HepG2 (cell line): ENCODE measurements around the gene ASPM. TPM values are rescaled to one million over a fixed set of nuclear protein-coding genes. Genes with fewer than 3 reads are reported as not detected.

Source experiments
- FOXP4 ChIP-seq: sonication (generic); formaldehyde crosslinking; IDR thresholded peaks from 2 replicates; pipeline ENCODE4 v1.4.0; 2020; ENCODE audit warnings: missing genetic modification reagents
- HOXA7 ChIP-seq: sonication (generic); formaldehyde crosslinking; IDR thresholded peaks from 2 replicates; pipeline ENCODE4 v1.8.1; 2022; ENCODE audit warnings: mild to moderate bottlenecking, missing genetic modification reagents, moderate library complexity
- KLF16 ChIP-seq, 2 experiments: sonication (generic) in 1 of 2; formaldehyde crosslinking in 1 of 2; IDR thresholded peaks; 2 replicates each; pipeline versions ENCODE4 v1.6.1 to v1.8.0; 2016 to 2023; ENCODE audit warnings: missing genetic modification reagents in 2 of 2, missing compliant biosample characterization in 1 of 2
- KMT2B ChIP-seq: IDR thresholded peaks from 2 replicates; pipeline ENCODE4 v1.6.1; 2016; ENCODE audit warnings: missing genetic modification reagents, missing compliant biosample characterization
- PHB2 ChIP-seq: fragments of 450-650 bp; IDR thresholded peaks from 2 replicates; pipeline ENCODE4 v1.6.1; 2018; ENCODE audit not compliant: partially characterized antibody
- PHF8 ChIP-seq: sonication (generic); formaldehyde crosslinking; IDR thresholded peaks from 2 replicates; pipeline ENCODE4 v1.5.0; 2020; ENCODE audit warnings: missing genetic modification reagents
- POGK ChIP-seq: sonication (generic); formaldehyde crosslinking; conservative IDR thresholded peaks from 2 replicates; pipeline ENCODE4 v1.8.0; 2022; ENCODE audit warnings: mild to moderate bottlenecking, moderate library complexity, missing genetic modification reagents
- POLR2G ChIP-seq: fragments of 200-400 bp; formaldehyde crosslinking; IDR thresholded peaks from 2 replicates; pipeline ENCODE4 v1.6.1; 2018; ENCODE audit warnings: mild to moderate bottlenecking, low read depth, low read length, moderate library complexity
- REXO4 ChIP-seq: sonication (generic); formaldehyde crosslinking; IDR thresholded peaks from 2 replicates; pipeline ENCODE4 v1.8.0; 2022; ENCODE audit warnings: missing genetic modification reagents, mild to moderate bottlenecking, borderline replicate concordance
- SALL1 ChIP-seq: sonication (generic); formaldehyde crosslinking; IDR thresholded peaks from 2 replicates; pipeline ENCODE4 v1.8.0; 2022; ENCODE audit warnings: mild to moderate bottlenecking, missing genetic modification reagents
- SIN3B ChIP-seq: fragments of 150-350 bp; IDR thresholded peaks from 2 replicates; pipeline ENCODE4 v1.6.1; 2014; ENCODE audit warnings: low read length
- SOX13 ChIP-seq, 3 experiments: fragments of 450-650 bp in 1 of 3; sonication (generic) in 1 of 3; formaldehyde crosslinking in 1 of 3; IDR thresholded peaks in 2 of 3; conservative IDR thresholded peaks in 1 of 3; 2 replicates each; pipeline versions ENCODE4 v1.5.0 to v1.6.1; 2016 to 2020; ENCODE audit warnings: antibody characterized with exemption in 1 of 3, mild to moderate bottlenecking in 1 of 3, missing compliant biosample characterization in 1 of 3, missing genetic modification reagents in 1 of 3, moderate library complexity in 1 of 3
- TFDP2 ChIP-seq: sonication (generic); formaldehyde crosslinking; IDR thresholded peaks from 2 replicates; pipeline ENCODE4 v1.4.0; 2020; ENCODE audit warnings: missing genetic modification reagents
- TOE1 ChIP-seq: sonication (generic); formaldehyde crosslinking; IDR thresholded peaks from 2 replicates; pipeline ENCODE4 v1.4.0; 2020; ENCODE audit warnings: mild to moderate bottlenecking, missing genetic modification reagents
- ZNF253 ChIP-seq: sonication (generic); formaldehyde crosslinking; IDR thresholded peaks from 2 replicates; pipeline ENCODE4 v1.8.0; 2022; ENCODE audit warnings: mild to moderate bottlenecking, missing genetic modification reagents, borderline replicate concordance
- ZNF510 ChIP-seq: sonication (generic); formaldehyde crosslinking; IDR thresholded peaks from 2 replicates; pipeline ENCODE4 v1.4.0; 2020; ENCODE audit warnings: low read depth, mild to moderate bottlenecking, missing genetic modification reagents
- ZNF569 ChIP-seq: sonication (generic); formaldehyde crosslinking; IDR thresholded peaks from 2 replicates; pipeline ENCODE4 v1.5.0; 2020; ENCODE audit warnings: mild to moderate bottlenecking, missing genetic modification reagents, moderate library complexity, borderline replicate concordance
- ZNF713 ChIP-seq: sonication (generic); formaldehyde crosslinking; IDR thresholded peaks from 2 replicates; pipeline ENCODE4 v1.4.0; 2020; ENCODE audit warnings: mild to moderate bottlenecking, missing genetic modification reagents
- ZSCAN21 ChIP-seq: sonication (generic); formaldehyde crosslinking; IDR thresholded peaks from 2 replicates; pipeline ENCODE4 v1.8.0; 2022; ENCODE audit warnings: mild to moderate bottlenecking, missing genetic modification reagents, moderate library complexity, borderline replicate concordance
- ZSCAN29 ChIP-seq: sonication (generic); formaldehyde crosslinking; conservative IDR thresholded peaks from 2 replicates; pipeline ENCODE4 v1.4.0; 2020; ENCODE audit warnings: mild to moderate bottlenecking, missing genetic modification reagents
- ZSCAN5A ChIP-seq: sonication (generic); formaldehyde crosslinking; IDR thresholded peaks from 2 replicates; pipeline ENCODE4 v1.8.0; 2022; ENCODE audit warnings: mild to moderate bottlenecking, missing genetic modification reagents, borderline replicate concordance
- polyA plus RNA-seq, 8 experiments: library from polyadenylated mRNA; depleted of rRNA in 3 of 8; stranded (reverse) in 7 of 8; unstranded in 1 of 8; fragments of >200 nt; fragmentation: Illumina TruSeq in 4 of 8; extraction: Trizol in 4 of 8; gene quantifications; 2 replicates each; pipeline versions ENCODE4 v1.2.1 to v1.2.3, GENCODE V29; 2011 to 2016; ENCODE audit warnings: low read depth in 4 of 8, missing spikeins in 1 of 8, mixed read lengths in 1 of 8; ENCODE audit not compliant: insufficient read depth in 1 of 8
- total RNA-seq, 5 experiments: library from RNA; depleted of rRNA; stranded (reverse); fragments of >200 nt; fragmentation: Illumina TruSeq; extraction: Trizol; gene quantifications; 2 replicates each; pipeline ENCODE4 v1.2.3, GENCODE V29; 2016; ENCODE audit warnings: low read depth in 1 of 5

ASPM gene
- total and polyA plus RNA-seq, 2 of the 13 experiments (the other 11 are each of a cell fraction or from before 2014, with no cell fraction given): 7.7 to 29.1 TPM

GRCh38 chr1:197146101-197147095 lies at the start of gene ASPM (continued):
- peak; percentile 70; the same call in 1 of the 2 replicates for TF ChIP-seq ZSCAN5A
- peak; percentile 41; the same call in 1 of the 2 replicates for TF ChIP-seq KMT2B
- 0 out of 2 replicates have a peak, but pooled peaks have one; percentile 62 for TF ChIP-seq ZSCAN21 (CRISPR knock-in tag)
- TF ChIP-seq ZNF510 (CRISPR knock-in tag): no peak
- TF ChIP-seq ZNF253 (CRISPR knock-in tag): peak; percentile 92
- TF ChIP-seq SIN3B: peak; percentile 97
- TF ChIP-seq TFDP2 (CRISPR knock-in tag): peak; percentile 99
- TF ChIP-seq ZNF713: no peak
- TF ChIP-seq ZNF569 (CRISPR knock-in tag): no peak
- no peak for TF ChIP-seq TOE1 (CRISPR knock-in tag)
- TF ChIP-seq ZSCAN29: no peak
- TF ChIP-seq HOXA7 (CRISPR knock-in tag): peak; percentile 97
- 0 out of 2 replicates have a peak, but pooled peaks have one; percentile 4 for TF ChIP-seq REXO4
- 0 out of 2 replicates have a peak, but pooled peaks have one; percentile 26 for TF ChIP-seq FOXP4 (CRISPR knock-in tag)
- TF ChIP-seq POLR2G: no peak; the same call in 1 of the 2 replicates
- no peak for TF ChIP-seq PHB2
- no peak for TF ChIP-seq SOX13 (IDR thresholded peaks at IDR 0.05)
- TF ChIP-seq SOX13 (CRISPR knock-in tag; conservative IDR thresholded peaks at IDR 0.05 in 1 of 2, IDR thresholded peaks at IDR 0.05 in 1 of 2): no peak
- TF ChIP-seq KLF16 (CRISPR knock-in tag; IDR thresholded peaks at IDR 0.05): peak in 1 of 2 experiments; percentile 67; a peak in 1 of 4 replicates
- peak; percentile 73 for TF ChIP-seq POGK (CRISPR knock-in tag)
- peak; percentile 76 for TF ChIP-seq PHF8 (CRISPR knock-in tag)
- peak; percentile 3; the same call in 1 of the 2 replicates for TF ChIP-seq SALL1 (CRISPR knock-in tag)
